Activated CD8-positive, alpha-beta memory T cell treated with anti-CD3 and anti-CD28 coated beads for 24 hours (primary cell): ENCODE results near the gene PCA3.

Experiments
- DNase-seq: peaks from one replicate; pipeline ENCODE4 v3.0.0-alpha.2; 2020

PCA3 gene

DNA sequence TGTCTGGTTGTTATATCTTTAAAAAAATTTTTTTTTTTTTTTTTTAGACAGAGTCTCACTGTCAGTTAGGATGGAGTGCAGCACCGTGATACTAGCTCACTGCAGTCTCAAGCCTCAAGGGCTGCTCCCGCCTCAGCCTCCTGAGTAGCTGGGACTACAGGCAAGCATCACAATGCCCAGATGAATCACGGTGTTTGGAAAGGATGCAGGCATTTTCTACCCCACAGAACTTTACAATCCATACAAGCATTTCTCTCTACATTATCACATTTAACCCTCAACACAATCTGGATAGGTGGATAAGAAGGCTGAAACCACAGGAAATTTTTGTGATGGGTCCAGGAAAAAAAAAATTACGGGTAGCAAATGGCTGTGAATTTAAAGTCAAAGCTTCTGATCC, 5.8 kb upstream of the PCA3 start:
- DNase-seq = no peak

DNA sequence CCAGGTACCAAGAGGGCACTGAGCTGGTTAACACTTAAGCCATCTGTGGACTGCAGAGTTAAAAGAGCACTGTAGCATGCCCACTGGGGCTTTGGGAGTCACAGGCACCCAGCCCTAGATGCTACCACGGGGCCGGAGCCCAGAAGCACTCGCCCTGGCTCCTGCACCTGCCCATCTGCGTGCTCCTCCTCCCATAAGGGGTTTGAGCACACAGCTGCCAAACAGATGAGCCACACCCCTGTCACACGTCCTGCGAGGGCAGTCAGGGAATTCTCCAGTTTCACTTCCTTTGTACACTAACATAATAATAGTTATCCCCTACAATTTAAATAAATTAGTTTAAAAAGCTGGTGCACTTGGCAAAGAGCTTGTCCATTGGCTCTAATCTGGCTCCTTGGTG, 4.5 kb upstream of the PCA3 start:
- DNase-seq = no peak

DNA sequence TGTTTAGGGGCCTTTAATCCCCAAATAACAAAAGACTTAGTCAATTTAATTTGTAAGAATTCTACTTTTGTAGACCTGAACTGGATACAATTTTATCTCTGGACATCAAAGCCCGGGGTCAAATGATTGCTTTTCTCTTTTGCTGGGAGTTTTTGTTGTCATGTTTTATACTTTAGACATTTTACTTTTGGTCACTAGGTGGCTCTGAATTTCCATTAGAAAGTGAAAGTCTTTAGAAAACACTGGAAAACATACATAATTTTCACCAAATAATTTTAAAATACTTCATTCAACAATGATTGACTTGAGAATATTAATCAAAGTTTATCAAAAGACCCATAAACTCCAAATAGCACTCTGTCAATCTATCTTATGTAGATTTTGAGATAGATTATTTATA, 2.8 kb upstream of the PCA3 start:
- DNase-seq = no peak

DNA sequence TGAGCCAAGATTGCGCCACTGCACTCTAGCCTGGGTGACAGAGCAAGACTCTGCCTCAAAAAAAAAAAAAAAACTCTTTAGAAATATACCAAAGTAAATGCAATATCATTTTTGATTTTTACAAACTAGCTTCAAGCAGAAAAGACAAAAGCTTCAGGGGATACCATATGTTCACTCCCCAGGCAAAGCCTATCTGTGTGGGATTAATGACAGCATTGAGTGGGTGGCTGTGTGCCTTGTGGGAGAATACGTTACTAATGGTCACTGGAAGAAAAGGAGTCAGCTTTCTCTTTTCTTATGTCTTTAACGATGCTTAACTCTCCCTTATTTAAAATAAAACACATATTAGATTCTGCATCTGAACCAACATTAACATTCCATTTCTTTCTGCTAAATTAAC, 1.9 kb downstream of the PCA3 start:
- DNase-seq = no peak

DNA sequence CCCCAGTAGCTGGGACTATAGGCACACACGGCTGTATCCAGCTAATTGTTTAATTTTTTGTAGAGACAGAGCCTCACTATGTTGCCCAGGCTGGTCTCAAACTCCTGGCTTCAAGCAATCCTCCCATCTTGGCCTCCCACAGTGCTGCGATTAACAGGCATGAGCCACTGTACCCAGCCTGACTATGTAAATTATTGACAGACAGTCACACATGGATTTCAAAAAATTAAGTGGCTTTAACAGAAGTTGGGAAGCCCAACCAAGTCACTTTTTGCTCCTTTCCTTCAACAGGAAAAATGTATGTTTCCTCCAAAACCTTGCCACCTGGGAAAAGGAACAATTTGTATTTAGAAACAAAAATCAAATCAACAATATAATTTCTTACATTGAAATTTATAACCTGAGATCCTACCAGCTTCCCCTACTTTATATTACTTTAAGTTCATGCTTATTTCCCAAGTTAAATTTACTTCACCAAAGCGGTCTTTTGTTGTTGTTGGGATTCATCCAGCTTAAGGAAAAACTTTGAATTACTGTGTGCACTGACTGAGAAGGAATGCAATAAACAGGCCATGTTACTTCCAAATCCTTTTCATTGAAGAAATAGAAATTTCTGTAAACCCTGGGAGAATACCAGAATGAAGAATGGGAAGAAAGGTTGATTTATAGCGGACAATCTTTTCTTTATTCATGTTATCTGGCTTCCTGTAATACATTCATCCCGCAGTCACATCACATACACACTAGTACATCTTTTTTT, 8.6 kb downstream of the PCA3 start:
- DNase-seq = no peak

DNA sequence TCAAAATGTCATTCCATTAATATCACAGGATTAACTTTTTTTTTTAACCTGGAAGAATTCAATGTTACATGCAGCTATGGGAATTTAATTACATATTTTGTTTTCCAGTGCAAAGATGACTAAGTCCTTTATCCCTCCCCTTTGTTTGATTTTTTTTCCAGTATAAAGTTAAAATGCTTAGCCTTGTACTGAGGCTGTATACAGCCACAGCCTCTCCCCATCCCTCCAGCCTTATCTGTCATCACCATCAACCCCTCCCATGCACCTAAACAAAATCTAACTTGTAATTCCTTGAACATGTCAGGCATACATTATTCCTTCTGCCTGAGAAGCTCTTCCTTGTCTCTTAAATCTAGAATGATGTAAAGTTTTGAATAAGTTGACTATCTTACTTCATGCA, 20.6 kb downstream of the PCA3 start:
- DNase-seq = no peak

DNA sequence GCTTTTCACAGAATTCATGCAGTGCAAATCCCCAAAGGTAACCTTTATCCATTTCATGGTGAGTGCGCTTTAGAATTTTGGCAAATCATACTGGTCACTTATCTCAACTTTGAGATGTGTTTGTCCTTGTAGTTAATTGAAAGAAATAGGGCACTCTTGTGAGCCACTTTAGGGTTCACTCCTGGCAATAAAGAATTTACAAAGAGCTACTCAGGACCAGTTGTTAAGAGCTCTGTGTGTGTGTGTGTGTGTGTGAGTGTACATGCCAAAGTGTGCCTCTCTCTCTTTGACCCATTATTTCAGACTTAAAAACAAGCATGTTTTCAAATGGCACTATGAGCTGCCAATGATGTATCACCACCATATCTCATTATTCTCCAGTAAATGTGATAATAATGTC, 21.3 kb downstream of the PCA3 start:
- no peak for DNase-seq

DNA sequence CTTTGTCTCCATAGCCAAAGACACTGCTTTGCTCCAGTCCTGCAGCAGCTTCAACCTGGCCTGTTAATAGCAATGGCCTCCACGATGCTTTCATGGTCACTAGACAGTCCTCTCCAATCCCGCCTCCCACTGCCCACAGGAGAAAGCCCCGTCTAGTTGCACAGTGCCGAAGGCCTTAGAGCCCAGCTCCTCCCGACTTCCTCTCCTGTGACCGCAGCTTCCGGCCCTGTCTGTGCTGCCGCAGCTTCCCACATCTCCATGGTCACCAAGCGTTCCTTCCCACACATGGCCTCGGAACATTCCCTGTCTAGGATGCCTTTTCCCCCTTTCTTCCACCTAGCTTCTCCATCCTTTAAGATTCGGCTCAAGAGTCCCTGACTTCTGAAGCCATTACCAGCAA, 23.4 kb downstream of the PCA3 start:
- DNase-seq = no peak

DNA sequence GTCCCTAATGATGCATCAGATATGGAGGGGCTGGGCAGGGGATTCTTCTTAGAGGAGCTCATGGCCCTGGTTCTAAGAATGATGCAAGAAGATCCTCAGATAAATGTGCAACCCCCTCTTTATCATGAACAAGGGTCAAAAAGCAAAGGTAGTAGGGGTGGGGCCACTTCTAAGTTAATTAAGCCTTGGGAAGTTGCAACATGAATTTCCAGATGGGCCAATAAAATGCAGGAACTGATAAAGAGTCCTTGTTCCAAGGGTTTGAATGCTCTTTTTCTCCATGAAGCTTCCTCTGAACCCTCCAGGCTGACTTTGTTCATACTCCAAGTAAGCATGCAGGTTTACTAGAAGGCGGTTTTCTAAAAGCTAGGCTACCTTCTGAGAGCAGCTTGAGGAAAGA, 25.6 kb downstream of the PCA3 start:
- DNase-seq = no peak

DNA sequence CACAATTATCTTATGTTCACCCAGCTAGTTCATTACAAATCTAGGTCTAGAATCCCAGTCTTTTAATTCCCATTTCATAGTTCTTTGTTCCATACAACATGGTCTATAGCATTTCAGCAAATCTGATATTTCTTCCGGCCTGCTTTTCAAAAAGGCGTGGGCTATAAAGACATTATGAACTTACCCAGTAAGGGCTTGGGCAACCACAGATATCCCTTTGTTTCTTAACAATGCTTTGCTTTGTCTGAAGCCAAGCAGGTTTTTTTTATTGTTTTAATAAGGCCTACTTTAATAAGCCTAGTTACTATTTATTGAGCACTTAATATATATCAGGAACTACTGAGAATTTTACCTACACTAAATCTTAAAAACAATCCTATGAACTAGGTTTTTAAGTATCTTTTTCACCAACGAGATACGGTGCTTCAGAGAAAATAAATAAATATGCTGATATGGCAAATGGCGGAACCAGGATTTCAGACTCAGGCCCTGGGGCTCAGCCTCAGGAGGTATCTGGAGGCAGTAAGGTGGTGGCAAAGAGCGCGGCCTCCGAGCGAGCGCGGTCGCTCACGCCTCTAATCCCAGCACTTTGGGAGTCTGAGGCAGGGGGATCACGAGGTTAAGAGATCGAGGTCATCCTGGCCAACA, 29.7 kb downstream of the PCA3 start:
- no peak for DNase-seq

DNA sequence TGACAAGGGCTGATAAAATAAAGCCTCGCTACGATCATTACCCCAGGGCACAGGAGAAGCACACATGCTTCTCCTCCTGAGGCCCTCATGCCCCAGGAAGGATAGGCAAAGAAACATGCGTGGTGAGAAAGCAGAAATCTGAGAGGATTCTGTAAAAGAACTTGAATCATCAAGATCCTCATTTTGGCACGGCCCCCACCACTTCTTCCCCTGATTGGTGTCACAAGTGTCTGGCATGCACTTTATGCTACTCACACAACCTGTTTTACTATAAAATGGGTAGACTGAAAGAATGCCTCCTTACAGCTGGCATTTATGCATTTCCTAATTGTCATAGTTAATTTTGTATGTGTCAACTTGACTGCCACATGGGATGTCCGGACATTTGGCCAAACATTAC, 32.1 kb downstream of the PCA3 start:
- DNase-seq = no peak

DNA sequence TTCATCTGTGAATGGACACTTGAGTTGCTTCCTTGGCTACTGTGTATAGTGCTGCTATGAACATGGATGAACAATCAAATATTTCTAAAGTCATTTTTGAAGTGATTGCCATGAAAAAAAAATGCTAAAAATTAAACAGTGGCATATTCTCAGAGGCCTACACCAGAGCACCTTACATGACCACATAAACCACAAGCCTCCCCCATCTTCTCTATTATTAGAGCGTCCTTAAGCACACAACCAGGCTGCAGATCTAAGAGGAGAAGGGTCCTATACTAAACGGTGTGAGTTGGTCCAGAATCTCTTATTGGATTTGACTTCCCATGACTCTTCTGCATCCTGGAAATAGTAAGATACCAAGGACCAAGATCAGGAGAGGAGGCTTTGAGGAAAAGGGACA, 34.3 kb downstream of the PCA3 start:
- DNase-seq = no peak

DNA sequence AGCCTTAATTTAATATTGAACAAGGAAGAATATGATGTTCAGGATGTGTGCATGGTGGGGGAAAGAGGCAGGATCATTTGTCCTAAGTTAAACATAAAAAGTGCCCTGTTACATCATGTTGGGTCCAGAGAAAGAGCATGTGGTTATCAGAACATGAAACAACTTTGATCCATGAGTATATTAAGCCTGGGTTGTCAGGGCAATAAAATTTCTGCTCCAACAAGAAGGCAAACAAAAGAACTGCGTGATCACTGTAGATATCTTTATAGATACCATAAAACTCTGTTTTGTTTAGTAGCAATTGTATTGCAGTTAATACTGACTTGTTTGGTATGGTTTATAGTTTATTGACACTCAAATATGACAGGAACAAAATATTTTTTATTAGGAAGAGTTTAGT, 35.2 kb downstream of the PCA3 start:
- no peak for DNase-seq

DNA sequence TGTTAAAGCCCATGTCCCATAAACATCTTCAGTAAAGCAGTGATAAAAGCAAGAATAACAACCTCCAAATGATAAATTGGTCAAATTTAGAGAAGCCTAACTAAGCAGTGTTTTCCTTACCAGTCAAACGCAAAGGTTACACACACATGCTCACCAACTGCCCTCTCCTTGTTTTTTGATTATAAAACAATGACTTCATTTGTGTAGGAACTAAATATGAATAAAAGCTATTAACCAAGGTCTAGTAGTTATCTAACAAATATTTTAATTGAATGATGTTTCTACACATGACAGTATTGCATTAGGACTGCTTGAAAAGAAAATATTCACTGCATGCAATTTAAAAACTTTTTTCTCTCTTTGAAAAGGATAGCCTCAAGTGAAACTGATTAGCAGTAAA, 36.7 kb downstream of the PCA3 start:
- DNase-seq = no peak

DNA sequence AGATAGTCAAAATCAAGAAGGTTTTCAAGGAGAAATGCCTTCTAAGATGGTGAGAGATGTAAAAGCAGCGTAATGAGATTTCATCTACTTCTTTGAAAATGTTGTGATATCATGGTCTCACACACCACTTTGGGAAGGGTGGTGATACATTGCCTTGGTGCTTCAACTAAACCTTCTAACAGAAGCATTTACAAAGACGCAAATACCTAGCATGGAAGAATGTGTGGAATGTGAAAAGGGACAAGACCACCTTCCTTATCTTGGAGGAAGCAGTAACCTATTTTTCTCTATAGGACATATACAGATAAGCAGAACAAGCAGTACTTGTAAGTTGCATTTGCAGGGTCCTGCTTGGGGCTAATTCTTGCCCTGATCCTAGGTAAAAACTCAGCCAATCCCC, 38.8 kb downstream of the PCA3 start:
- no peak for DNase-seq

DNA sequence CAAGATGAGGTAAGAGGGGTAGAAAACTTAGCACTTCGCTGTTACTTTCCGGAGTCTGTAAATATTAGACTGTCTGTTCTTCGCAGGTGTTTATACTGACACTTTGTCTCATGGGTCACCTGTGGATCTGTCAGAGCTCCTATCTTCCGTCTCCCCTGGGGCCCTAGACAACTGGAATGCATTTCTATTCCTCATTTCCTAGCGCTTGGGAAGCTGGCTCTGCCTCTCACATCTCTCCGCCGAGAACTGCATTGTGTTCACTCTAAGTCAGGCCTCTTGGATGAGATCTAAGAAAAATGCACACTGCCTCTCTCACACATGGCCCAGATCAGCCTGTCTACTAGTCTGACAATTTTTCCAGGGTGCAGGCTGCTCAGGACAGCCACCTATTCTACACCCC, 39.5 kb downstream of the PCA3 start:
- no peak for DNase-seq

DNA sequence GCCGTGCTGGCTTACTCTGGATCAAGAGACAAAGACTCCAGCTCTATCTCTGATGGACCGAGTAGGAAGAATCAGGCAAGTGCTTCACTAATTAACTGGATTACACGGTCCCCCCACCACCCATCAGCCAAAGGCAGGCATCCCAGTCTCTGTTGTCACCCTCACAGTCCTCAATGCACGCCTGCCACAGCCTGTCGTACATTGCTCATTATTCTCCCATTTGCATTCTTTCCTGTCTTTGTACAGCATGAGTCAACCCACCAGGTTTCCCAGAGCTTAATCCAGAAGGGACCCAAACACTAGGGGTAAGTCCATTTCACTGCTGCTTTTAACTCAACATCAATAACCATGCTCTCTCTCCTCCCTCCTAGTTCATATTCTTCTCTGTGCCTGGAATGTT, 44.4 kb downstream of the PCA3 start:
- DNase-seq = no peak

DNA sequence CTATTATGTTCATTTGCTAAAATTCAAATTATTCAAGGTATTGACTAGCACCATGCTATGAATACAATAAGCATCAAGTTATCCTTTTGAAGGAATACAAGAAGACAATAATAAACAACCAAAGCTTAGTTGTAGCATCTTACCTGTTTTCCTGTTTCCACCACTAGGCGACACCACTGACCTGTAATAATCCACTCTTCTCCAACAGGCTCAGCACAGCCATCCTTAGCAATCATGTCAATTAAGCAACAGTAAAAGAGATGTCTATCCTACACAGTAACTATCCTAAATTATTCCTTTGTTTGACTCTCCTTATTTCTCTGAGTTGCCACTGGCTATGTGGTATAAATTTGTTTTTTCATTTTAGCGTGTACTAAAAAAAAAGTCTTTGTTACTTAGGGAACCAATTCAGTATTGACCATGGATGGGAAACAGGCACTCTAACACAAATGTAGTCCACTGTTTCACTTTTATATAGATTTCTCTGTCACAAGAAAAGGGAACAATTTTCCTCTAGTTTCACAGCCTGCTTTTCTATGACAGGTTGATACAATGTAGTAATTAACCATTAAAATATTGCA, 46.2 kb downstream of the PCA3 start:
- no peak for DNase-seq

DNA sequence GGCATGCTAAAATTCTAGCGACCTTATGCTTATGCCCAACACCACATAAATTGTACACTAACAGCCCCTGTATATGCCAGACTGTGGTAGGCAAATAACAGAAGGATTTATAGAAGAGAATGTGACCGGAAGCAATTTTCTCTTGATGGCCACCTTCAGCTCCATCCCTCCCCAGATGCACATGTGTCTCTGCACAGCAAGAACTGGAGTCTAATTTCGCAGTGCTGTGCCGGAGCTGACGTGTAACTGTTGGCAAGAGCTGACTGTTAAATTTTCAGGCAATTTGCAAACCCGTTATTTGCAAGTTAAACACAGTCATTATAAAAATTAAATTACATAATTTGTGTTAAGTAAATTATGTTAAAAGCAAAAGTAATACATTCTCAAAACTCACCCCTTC, 48.4 kb downstream of the PCA3 start:
- DNase-seq = no peak

DNA sequence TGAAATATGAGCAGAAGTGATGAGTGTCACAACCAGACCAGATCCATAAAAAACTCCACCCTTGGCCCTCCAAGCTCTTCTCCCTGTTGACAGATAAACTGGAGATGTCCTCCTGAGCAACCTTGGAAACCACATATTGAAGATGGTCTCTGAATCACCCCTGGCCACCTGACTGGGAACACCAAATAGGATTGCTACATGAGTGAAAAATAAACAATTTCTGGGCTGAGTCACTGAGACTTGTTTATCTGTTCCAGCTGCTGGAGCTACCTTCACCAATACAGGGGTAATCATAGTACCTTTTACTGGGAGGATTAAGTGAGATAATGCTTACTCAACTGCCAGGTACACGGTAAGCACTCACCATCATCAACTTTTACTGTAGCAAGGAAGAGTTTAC, 53.3 kb downstream of the PCA3 start:
- no peak for DNase-seq

DNA sequence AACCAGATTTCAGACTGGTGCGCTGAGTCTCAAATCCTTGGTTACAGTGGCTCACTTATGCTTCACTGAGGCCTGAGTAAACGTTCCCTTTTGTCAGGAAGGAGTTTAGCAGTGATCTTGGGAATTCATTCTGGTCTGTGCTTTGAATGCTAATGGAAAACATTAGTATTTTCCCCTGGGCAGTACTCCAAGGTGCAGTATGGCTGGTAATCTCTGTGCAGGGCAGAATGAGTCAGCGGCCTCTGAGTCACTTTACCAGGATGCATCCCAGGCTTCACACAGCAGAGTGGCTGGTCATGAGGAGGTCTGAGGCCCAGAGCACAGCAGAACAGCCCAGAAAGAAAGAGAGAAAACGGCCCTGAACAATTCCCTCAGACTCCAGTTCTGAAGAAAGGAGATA, 54.0 kb downstream of the PCA3 start:
- no peak for DNase-seq

DNA sequence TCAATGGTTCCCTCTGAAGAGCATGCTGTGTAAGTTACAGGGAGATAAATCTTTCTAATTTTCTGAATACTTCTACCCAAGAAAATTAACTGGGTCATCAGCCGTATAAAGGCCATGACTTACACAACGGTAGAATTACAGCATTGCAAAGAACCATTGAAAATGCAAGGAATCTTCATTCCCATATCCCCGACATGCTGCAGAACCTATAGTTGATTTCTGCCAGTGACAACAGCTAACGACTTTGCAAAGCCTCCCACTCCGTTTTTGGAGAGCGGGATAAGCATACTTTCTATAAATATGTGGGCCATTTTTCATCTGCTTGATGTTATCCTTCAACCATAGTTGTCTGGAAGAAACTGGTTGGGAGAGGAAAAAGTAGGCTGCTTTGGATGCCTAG, 56.2 kb downstream of the PCA3 start:
- no peak for DNase-seq

DNA sequence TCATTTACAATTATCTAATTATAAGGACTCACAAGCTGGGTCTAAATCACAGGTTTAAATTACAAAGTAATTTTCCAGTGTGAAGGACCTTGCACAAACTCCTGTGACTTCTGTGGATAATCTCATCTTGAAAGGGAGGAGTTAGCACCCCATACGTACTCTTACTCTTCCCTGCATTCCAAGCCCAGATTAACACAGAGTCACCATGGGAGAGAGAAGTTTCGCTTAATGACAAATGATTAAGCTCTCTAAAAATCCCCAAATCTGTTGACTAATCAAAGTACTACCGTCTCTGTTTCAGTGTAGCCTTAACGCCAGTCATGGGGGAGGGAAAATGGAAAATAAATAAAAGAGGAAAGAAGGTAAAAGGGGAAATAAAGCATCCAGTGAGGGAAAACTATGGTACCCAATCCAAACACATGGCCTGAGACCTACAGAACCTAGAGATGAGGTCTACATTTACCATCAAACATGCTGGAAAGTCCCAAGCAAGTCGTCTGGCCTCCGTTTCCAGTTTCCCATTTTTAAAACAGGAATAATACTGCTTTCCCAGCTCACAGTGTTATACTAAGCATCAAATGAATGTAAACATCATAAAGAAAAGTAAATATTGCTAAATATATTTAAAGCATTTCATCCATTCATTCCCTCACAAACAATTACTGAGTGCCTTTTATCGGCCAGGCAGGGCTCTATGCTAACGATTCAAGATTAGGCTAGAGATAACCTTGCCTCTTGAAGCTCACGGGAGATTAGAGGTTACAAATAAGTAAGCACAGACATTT, 63.2 kb downstream of the PCA3 start:
- no peak for DNase-seq

DNA sequence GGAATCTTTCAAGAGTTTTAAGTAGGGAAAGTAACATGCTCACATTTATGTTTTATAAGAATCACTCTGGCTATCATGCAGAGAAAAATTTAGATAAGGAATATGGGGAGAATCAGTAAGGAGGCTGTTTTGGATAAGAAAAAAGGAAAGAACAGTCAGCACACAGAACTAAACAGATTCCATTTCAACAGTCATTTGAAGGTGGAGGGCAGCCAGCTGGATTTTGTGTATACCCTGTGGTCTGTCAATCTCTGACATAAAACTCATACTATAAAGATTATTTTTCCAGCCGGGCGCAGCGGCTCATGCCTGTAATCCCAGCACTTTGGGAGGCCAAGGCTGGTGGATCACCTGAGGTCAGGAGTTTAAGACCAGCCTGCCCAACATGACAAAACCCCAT, 64.2 kb downstream of the PCA3 start:
- no peak for DNase-seq
